Nephron progenitor cell (in vitro differentiated cells): ENCODE measurements around the gene CAGE1.
"Not testable (repeated sequence)": the region's sequence is repeated elsewhere in the genome, so short reads cannot be mapped to it uniquely, and the experiment has no call there.

Experiments used
- DNase-seq: peaks from one replicate; pipeline ENCODE4 v3.0.0; 2021
- H3K27ac Mint-ChIP-seq: 2 replicates; pipeline ENCODE4 v1.8.0; 2021; ENCODE audit warnings: mild to moderate bottlenecking, moderate library complexity, mixed read lengths
- H3K27me3 Mint-ChIP-seq: 2 replicates; pipeline ENCODE4 v1.8.0; 2021; ENCODE audit warnings: mild to moderate bottlenecking, low read depth, mixed read lengths; ENCODE audit not compliant: poor library complexity
- H3K36me3 Mint-ChIP-seq: 2 replicates; pipeline ENCODE4 v1.8.0; 2021; ENCODE audit warnings: low read depth, mixed read lengths
- H3K4me1 Mint-ChIP-seq: 2 replicates; pipeline ENCODE4 v1.8.0; 2021; ENCODE audit warnings: mixed read lengths
- H3K4me3 Mint-ChIP-seq: 2 replicates; pipeline ENCODE4 v1.8.0; 2021; ENCODE audit warnings: mild to moderate bottlenecking, moderate library complexity, mixed read lengths
- H3K9me3 Mint-ChIP-seq: 2 replicates; pipeline ENCODE4 v1.8.0; 2021; ENCODE audit warnings: mild to moderate bottlenecking, moderate library complexity, mixed read lengths
- TF ChIP-seq, protein P1 (sequence below): fragments of 200-600 bp; sonication (generic); IDR thresholded peaks from 2 replicates; pipeline ENCODE4 v1.5.0; 2021; ENCODE audit warnings: antibody characterized with exemption

CAGE1 gene

DNA sequence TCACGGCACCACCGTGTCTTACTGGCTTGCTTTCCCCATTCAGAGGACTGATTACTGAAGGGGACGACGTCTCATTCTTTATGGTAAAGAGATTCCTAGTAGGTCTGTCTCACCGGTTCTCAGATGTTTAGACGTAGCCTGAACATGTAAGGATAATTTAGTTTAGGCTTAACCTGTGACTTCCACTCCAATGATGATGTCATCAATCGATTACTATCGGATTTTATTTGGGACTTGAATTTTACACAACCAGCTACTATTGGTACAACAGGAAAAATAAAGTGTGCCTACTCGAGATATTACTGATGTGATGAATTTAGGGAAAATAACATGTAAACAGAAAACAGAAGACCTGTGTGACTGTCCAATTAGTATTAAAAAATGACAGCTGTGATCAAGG, 72.0 kb downstream of the CAGE1 start:
- H3K4me3 Mint-ChIP-seq: no peak overlapping the region

DNA sequence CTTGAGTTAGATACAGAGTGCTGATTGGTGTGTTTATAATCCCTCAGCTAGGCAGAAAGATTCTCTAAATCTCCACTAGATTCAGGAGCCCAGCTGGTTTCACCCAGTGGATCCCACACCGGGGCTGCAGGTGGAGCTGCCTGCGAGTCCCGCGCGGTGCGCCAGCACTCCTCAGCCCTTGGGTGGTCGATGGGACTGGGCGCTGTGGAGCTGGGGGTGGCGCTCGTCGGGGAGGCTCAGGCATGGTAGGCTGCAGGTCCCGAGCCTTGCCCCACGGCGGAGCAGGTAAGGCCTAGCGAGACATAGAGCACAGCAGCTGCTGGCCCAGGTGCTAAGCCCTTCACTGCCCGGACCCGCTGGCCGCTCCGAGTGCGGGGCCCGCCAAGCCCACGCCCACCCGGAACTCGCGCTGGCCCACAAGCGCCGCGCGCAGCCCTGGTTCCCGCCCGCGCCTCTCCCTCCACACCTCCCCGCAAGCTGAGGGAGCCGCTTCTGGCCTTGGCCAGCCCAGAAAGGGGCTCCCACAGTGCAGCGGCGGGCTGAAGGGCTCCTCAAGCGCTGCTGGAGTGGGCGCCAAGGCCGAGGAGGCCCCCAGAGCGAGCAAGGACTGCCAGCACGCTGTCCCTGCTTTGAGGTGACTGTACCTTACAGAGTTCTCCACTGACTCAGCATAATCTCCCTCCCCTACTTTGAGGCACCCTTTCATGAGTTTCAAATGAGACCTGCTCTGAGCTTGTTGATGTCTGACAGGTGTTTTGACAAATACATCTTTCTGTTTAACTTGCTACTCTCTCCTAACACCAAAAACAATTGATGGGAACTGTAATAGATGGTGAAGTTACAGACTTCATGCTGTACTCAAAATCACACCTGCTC, 72.6 kb downstream of the CAGE1 start:
- Mint-ChIP-seq H3K27ac (no peak overlapping the region), H3K4me3 (no peak overlapping the region), H3K4me1 (peaks cover 13% of the 10 kb centered on the region), H3K9me3 (no peaks in the 10 kb centered on the region), H3K36me3 (no peaks in the 10 kb centered on the region), H3K27me3 (peaks cover 2% of the 10 kb centered on the region)
- no peak for DNase-seq
- TF ChIP-seq, protein P1, sequence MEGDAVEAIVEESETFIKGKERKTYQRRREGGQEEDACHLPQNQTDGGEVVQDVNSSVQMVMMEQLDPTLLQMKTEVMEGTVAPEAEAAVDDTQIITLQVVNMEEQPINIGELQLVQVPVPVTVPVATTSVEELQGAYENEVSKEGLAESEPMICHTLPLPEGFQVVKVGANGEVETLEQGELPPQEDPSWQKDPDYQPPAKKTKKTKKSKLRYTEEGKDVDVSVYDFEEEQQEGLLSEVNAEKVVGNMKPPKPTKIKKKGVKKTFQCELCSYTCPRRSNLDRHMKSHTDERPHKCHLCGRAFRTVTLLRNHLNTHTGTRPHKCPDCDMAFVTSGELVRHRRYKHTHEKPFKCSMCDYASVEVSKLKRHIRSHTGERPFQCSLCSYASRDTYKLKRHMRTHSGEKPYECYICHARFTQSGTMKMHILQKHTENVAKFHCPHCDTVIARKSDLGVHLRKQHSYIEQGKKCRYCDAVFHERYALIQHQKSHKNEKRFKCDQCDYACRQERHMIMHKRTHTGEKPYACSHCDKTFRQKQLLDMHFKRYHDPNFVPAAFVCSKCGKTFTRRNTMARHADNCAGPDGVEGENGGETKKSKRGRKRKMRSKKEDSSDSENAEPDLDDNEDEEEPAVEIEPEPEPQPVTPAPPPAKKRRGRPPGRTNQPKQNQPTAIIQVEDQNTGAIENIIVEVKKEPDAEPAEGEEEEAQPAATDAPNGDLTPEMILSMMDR: no peak

More for the DNA sequence above, 72.0 kb downstream of the CAGE1 start:
- no peaks in the 10 kb centered on the region for H3K36me3 Mint-ChIP-seq
- H3K27ac Mint-ChIP-seq: no peak overlapping the region
- peaks cover 11% of the 10 kb centered on the region for H3K4me1 Mint-ChIP-seq
- H3K9me3 Mint-ChIP-seq: no peaks in the 10 kb centered on the region
- TF ChIP-seq, protein P1: no peak
- H3K27me3 Mint-ChIP-seq: peaks cover 2% of the 10 kb centered on the region
- DNase-seq: no peak

DNA sequence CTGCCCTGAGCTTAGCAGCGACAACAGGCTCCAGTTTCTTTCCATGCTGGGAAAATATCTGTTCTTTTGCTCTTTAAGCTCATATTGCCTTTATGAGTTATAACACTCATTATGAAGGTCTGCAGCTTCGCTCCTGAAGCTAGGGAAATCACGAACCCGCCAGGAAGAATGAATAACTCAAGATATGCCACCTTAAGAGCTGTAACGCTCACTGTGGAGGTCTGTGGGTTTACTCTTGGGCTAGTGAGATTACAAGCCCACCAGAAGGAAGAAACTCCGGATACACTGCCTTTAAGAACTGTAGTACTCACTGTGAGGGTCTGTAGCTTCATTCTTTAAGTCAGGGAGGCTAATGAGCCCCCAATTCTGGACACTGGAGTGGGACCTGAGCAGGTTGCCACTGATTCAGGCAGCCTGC, 73.6 kb downstream of the CAGE1 start:
- TF ChIP-seq, protein P1: no peak
- H3K36me3 Mint-ChIP-seq: no peaks in the 10 kb centered on the region
- H3K4me3 Mint-ChIP-seq: no peak overlapping the region
- no peak for DNase-seq
- peaks cover 2% of the 10 kb centered on the region for H3K27me3 Mint-ChIP-seq
- H3K27ac Mint-ChIP-seq: no peak overlapping the region
- no peaks in the 10 kb centered on the region for H3K9me3 Mint-ChIP-seq
- H3K4me1 Mint-ChIP-seq: peaks cover 23% of the 10 kb centered on the region

DNA sequence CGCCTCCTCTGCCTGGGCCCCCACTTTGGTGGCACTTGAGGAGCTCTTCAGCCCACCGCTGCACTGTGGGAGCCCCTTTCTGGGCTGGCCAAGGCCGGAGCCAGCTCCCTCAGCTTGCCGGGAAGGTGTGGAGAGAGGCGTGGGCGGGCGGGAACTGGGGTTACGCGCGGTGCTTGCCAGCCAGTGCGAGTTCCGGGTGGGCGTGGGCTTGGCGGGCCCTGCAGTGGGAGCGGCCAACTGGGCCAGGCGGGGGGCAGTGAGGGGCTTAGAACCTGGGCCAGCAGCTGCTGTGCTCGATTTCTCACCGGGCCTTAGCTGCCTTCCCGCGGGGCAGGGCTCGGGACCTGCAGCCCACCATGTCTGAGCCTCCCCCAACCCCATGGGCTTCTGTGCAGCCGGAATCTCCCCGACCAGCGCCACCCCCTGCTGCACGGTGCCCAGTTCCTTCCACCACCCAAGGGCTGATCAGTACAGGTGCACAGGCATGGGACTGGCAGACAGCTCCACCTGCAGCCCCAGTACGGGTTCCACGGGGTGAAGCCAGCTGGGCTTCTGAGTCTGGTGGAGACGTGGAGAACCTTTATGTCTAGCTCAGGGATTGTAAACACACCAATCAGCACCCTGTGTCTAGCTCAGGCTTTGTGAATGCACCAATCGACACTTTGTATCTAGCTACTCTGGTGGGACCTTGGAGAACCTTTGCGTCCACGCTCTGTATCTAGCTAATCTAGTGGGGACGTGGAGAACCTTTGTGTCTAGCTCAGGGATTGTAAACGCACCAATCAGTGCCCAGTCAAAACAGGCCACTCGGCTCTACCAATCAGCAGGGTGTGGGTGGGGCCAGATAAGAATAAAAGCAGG, 74.2 kb downstream of the CAGE1 start:
- not testable (repeated sequence) for H3K4me3 Mint-ChIP-seq, DNase-seq, H3K27me3 Mint-ChIP-seq, H3K27ac Mint-ChIP-seq, H3K36me3 Mint-ChIP-seq, H3K9me3 Mint-ChIP-seq
- H3K4me1 Mint-ChIP-seq: peaks cover 24% of the 10 kb centered on the region

DNA sequence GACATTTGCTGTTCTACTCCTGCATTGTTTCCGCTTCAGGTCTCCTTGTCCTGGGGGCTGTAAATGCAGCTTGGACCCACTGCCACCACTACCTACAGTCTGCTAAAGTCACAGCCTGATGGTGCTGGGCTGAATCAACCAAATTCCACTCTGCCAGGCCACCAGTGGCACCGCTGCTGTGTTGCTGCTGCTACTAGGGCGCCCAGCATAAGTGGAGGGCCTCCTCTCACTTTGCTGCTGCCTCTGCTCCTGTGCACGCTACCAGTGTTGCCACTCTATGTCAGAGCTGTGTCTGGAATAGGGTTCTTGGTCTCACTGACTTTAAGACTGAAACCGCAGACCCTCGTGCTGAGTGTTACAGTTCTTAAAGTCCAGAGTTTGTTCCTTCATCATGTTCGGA, 75.1 kb downstream of the CAGE1 start:
- H3K4me3 Mint-ChIP-seq: peak overlapping the region; percentile 41
- TF ChIP-seq, protein P1: no peak
- no peak for DNase-seq
- no peaks in the 10 kb centered on the region for H3K9me3 Mint-ChIP-seq
- H3K4me1 Mint-ChIP-seq: peaks cover 24% of the 10 kb centered on the region
- H3K27me3 Mint-ChIP-seq: no peaks in the 10 kb centered on the region
- H3K27ac Mint-ChIP-seq: peak overlapping the region; percentile 93
- H3K36me3 Mint-ChIP-seq: peaks cover 12% of the 10 kb centered on the region

DNA sequence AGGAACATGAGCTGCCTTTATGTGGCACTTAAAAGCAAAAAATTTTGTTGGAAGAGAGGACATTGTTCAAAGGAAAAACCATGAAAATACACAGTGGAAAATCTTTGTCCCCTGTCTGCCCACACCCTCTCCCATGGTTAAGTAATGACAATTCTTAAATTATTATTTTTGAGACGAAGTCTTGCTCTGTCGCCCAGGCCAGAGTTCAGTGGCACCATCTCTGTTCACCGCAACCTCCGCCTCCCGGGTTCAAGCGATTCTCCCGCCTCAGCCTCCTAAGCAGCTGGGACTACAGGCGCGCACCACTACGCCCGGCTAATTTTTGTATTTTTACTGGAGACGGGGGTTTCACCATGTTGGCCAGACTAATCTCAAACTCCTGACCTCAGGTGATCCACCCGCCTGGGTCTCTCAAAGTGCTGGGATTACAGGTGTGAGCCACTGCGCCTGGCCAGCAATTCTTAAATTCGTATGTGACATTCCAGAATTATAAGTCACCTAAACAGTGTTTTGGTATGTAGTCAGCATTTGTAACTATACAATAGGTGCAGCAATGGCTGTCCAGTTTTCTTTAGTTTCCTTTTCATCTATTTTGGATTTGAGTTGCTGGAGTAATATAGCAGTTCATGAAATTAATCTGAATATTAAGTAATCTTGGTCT, 75.9 kb downstream of the CAGE1 start:
- TF ChIP-seq, protein P1: no peak
- peaks cover 20% of the 10 kb centered on the region for H3K36me3 Mint-ChIP-seq
- H3K4me1 Mint-ChIP-seq: peaks cover 24% of the 10 kb centered on the region
- H3K27me3 Mint-ChIP-seq: no peaks in the 10 kb centered on the region
- H3K4me3 Mint-ChIP-seq: peak overlapping the region; percentile 93
- DNase-seq: no peak
- H3K27ac Mint-ChIP-seq: peak overlapping the region; percentile 71
- no peaks in the 10 kb centered on the region for H3K9me3 Mint-ChIP-seq
